ENCODE measurements around the gene NRP1. TPM values are rescaled to one million over a fixed set of nuclear protein-coding genes. Genes with fewer than 3 reads are reported as not detected.

NRP1 gene
- polyA plus RNA-seq, 1 experiment = 218 TPM

DNA sequence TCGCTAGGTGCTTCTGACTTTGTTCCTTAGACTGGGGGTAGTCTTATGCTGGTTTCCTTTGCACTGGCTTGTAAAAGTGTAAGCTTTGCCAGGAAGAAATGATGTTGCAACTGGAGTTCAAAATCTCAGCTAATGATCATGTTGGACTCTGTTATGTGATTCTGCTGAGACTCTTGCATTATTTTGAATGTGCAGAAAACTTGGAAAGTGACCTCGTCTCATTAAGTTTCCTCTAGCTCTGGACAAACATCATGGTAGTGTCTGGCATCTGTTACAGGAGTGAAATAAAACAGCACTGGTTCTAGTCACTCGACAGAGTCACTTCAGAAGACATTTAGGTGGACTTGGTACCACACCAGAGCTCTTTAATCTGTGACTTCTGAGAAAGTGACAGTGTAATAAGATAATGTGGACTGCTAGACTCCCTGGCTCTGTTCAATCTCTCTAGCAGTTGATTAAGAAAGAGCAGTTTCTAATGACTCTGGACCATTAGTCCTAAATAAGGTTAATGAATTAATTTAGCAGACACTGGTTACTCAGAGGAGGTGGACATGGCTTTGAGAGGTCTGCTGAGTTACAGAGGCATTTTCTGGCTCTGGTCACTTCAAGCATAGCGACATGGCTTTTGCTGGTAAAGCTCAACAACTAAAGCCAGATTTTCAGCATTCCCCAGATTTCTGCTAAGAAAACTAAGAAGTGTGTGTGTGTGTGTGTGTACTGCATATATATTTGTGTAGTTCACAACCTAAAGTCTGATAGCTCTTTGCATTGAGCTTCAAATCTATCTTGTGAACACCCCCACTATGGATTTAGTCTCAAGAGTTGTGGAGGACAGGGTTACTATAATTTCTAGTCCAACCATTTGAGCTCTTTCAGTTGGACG lies 2.0 kb downstream of the NRP1 start:
- DNase-seq (ENCODE audit: low read depth, low spot score) = no peak
- ChIA-PET POLR2A (interaction anchor here (0.6 to 1.1 kb wide), 4 partner anchors 58 to 139 kb away, joined by 3 to 5 read pairs (median 3); no protein-coding TSS in a partner anchor), CTCF (interaction anchor here (0.6 to 3.6 kb wide), 10 partner anchors 9 to 1306 kb away, joined by 3 to 33 read pairs (median 4); no protein-coding TSS in a partner anchor)
- H3K27ac ChIP-seq (ENCODE audit: low read depth, low read length) = peak overlapping the region; percentile 55
- no peaks in the 10 kb centered on the region for H3K27me3 ChIP-seq (ENCODE audit: control insufficient read depth, insufficient read depth, low read length)
- H3K4me3 ChIP-seq (ENCODE audit: low read depth, low read length) = peak overlapping the region; percentile 93
- TF ChIP-seq, protein P1, sequence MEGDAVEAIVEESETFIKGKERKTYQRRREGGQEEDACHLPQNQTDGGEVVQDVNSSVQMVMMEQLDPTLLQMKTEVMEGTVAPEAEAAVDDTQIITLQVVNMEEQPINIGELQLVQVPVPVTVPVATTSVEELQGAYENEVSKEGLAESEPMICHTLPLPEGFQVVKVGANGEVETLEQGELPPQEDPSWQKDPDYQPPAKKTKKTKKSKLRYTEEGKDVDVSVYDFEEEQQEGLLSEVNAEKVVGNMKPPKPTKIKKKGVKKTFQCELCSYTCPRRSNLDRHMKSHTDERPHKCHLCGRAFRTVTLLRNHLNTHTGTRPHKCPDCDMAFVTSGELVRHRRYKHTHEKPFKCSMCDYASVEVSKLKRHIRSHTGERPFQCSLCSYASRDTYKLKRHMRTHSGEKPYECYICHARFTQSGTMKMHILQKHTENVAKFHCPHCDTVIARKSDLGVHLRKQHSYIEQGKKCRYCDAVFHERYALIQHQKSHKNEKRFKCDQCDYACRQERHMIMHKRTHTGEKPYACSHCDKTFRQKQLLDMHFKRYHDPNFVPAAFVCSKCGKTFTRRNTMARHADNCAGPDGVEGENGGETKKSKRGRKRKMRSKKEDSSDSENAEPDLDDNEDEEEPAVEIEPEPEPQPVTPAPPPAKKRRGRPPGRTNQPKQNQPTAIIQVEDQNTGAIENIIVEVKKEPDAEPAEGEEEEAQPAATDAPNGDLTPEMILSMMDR (IDR thresholded peaks at IDR 0.05; ENCODE audit: low read depth, low read length) = no peak
- no peaks in the 10 kb centered on the region; the same call in 1 of the 2 replicates for H3K9me3 ChIP-seq (ENCODE audit: control insufficient read depth, insufficient read depth, low read length)

DNA sequence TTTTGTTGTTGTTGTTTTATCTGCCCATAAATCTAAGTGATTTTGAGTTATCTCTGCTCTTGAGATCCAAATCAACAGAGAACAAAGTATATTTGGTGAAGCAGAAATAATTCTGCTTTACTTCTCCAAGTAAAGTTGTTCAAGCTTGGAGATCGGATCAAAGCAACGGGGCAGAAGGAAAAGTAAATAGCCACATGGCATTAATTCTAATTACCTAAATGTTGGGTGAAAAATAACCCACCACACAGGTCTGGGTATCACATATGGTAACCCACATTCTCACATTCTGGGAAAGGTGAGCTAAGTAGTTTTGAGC lies 3.1 kb downstream of the NRP1 start:
- CTCF ChIA-PET = interaction anchor here (0.6 to 3.6 kb wide), 8 partner anchors 16 to 1039 kb away, joined by 3 to 33 read pairs (median 3); no protein-coding TSS in a partner anchor
- no peaks in the 10 kb centered on the region; the same call in 1 of the 2 replicates for H3K9me3 ChIP-seq (ENCODE audit: control insufficient read depth, insufficient read depth, low read length)
- no peak overlapping the region for H3K27ac ChIP-seq (ENCODE audit: low read depth, low read length)
- no peaks in the 10 kb centered on the region for H3K27me3 ChIP-seq (ENCODE audit: control insufficient read depth, insufficient read depth, low read length)
- TF ChIP-seq, protein P1 (IDR thresholded peaks at IDR 0.05; ENCODE audit: low read depth, low read length) = no peak
- peak overlapping the region; percentile 93 for H3K4me3 ChIP-seq (ENCODE audit: low read depth, low read length)
- DNase-seq (ENCODE audit: low read depth, low spot score) = no peak
- POLR2A ChIA-PET = interaction anchor here (0.6 to 1.0 kb wide), 2 partner anchors 81 to 570 kb away, joined by 3 read pairs; no protein-coding TSS in a partner anchor

DNA sequence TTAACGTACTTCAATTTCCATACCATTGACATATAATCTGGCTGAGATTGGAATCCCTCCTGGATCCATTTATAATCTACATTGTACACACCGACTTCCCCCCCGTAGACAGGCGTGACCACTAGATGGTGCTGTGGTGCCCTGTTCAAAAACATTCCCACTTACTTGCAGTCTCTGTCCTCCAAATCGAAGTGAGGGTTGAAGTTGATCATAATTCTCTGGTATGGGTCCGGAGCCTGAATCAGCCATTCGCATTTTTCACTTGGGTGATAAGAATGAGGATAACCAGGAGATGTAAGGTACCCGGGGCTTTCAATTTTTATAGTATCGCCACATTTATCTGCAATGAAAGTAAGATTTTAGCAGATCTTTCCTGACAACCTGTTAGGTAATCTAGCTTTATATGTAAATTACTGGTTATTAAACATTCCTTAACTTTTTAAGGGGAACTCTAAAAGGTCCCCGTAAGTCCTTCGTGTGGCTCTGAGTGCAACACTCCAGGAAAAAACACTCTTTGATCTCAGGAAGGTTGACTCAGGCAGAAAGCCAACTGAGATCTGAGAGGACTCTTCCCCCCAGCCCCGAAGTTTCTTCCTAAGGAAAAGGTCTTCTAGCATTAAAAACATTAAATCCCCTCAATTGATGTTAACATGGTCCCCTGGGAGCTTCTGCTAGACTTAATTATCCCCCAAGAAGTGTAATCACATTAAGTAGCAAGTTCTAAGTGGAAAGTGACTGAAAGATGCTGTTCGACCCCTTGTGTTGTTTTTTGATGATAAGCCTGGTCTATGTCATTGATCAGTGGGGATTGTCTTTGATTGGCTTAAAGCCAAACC lies 3.7 kb downstream of the NRP1 start:
- ChIA-PET POLR2A (interaction anchor here (0.6 kb wide), 1 partner anchor 570 kb away, joined by 3 read pairs; no protein-coding TSS in a partner anchor), CTCF (interaction anchor here (0.6 to 3.6 kb wide), 15 partner anchors 16 to 1321 kb away, joined by 3 to 33 read pairs (median 3); no protein-coding TSS in a partner anchor)

DNA sequence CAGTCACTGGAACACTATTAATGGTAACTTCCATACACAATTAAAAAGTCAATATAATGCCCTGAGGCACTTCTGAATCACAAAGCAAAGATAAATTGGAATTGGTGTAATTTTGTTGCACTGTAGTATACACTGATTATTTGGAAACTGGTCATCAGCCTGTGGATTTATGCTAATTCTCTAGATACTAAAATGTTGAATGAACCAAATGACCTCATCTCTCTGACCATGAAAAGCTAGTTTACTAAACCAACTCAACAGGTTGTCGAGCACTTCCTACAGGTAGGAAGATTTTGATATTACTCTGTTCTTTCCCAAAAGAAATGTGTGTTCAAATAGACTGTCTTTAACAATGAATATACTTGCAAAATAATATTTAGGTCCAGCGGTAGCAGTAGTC lies 5.3 kb downstream of the NRP1 start:
- no peaks in the 10 kb centered on the region for H3K27me3 ChIP-seq (ENCODE audit: control insufficient read depth, insufficient read depth, low read length)
- no peak overlapping the region for H3K27ac ChIP-seq (ENCODE audit: low read depth, low read length)
- TF ChIP-seq, protein P1 (IDR thresholded peaks at IDR 0.05; ENCODE audit: low read depth, low read length) = no peak
- no peaks in the 10 kb centered on the region; the same call in 1 of the 2 replicates for H3K9me3 ChIP-seq (ENCODE audit: control insufficient read depth, insufficient read depth, low read length)
- peak overlapping the region; percentile 93; the same call in 1 of the 2 replicates for H3K4me3 ChIP-seq (ENCODE audit: low read depth, low read length)
- ChIA-PET CTCF (interaction anchor here (1.2 kb wide), 1 partner anchor 1308 kb away, joined by 3 read pairs; no protein-coding TSS in a partner anchor), POLR2A (no interaction called here)
- no peak for DNase-seq (ENCODE audit: low read depth, low spot score)

More for the DNA sequence above, 3.7 kb downstream of the NRP1 start:
- peak; percentile 80 for DNase-seq (ENCODE audit: low read depth, low spot score)
- H3K27me3 ChIP-seq (ENCODE audit: control insufficient read depth, insufficient read depth, low read length) = no peaks in the 10 kb centered on the region
- TF ChIP-seq, protein P1 (IDR thresholded peaks at IDR 0.05; ENCODE audit: low read depth, low read length) = peak; percentile 97
- no peak overlapping the region for H3K27ac ChIP-seq (ENCODE audit: low read depth, low read length)
- no peaks in the 10 kb centered on the region; the same call in 1 of the 2 replicates for H3K9me3 ChIP-seq (ENCODE audit: control insufficient read depth, insufficient read depth, low read length)
- peak overlapping the region; percentile 93 for H3K4me3 ChIP-seq (ENCODE audit: low read depth, low read length)

All from AG04450 (cell line).